GM18868 (cell line): ENCODE measurements around the gene UMAD1.
A peak's percentile ranks its signal among the peaks of the same experiment; 100 is the strongest.
"Not testable (repeated sequence)": the region's sequence is repeated elsewhere in the genome, so short reads cannot be mapped to it uniquely, and the experiment has no call there.

Source experiments
- ATAC-seq: cut with Tn5 transposase; IDR thresholded peaks from one replicate; pipeline ENCODE4 v1.9.1; 2021; ENCODE audit warnings: mild to moderate bottlenecking, moderate library complexity; ENCODE audit not compliant: unreplicated experiment

UMAD1 gene

GRCh38 chr7:7792056-7792455, 151.5 kb downstream of the UMAD1 start:
- no peak for ATAC-seq

- ATAC-seq = no peak
Measured at GRCh38 chr7:7793249-7793648, 152.7 kb downstream of the UMAD1 start.

DNA sequence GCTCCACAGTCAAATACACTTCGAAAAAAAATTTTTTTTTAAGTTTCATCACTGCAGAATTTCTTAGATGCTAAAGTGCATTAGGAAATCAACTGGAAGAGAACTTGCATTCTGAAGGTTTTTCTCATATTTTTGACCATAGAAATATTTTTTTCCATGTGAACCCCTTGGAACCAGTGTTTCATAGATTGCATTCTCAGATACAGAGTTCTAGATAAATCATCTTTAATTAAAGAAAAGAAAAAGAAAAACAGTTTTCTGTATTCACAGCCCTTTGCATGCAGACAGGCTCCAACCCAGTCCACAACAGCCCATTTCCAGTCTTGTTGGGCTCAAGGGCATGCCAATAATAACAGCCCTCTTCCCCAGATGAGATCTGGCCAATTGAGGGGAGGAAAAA, 153.4 kb downstream of the UMAD1 start:
- ATAC-seq = no peak

DNA sequence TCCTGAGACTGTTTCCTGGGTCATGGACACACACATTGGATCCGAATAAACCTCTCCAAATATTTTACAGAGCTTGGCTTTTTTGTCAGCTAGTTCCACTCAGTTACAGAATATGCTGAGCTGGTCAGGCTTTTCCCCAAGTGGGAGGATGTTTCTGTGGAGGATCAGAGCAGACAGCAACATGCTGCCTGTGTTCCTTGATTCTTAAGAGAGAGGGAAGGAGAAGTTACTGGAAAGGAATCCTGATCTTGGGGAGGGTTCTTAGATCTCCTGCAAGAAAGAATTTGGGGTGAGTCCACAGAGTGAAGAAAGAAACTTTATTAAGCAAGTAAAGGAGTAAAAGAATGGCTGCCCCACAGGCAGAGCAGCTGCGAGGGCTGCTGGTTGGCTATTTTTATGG, 154.7 kb downstream of the UMAD1 start:
- ATAC-seq = no peak

DNA sequence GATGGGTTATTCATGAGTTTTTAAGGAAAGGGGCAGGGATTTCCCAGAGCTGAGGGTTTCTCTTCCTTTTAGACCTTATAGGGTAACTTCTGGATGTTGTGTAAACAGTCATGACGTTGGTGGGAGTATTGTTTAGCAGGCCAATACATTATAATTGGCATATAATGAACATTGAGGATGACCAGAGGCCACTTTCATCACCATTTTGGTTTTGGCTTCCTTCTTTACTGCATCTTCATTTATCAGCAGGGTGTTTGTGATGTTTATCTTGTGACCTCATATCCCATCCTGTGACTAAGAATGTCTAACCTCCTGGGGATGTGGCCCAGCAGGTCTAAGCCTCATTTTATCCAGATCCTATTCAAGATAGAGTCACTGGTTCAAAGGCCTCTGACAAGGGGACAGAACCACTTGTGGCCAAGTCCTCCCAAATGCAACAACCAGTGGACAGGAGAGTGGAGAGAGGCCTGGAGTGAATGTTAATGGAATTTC, 155.1 kb downstream of the UMAD1 start:
- ATAC-seq = no peak

DNA sequence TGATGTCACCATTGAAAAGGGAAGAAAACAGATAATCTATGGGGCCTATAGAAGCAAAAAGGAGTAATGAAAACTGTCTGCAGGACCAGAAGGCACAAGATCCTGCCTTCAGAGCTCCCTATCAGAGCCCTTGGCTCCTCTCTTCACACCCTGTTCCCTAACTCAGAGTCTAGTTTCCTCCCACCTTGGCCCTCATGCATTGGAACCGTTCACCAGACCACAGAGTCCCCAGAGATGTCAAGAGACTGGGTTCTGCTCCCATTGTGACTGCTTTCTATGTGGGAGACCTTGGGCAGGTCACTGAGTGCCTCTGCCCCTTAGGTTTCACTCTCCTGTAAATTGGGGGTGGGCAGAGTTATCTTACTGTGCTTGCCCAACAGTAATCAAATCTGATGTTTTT, 158.0 kb downstream of the UMAD1 start:
- ATAC-seq = peak; percentile 78

DNA sequence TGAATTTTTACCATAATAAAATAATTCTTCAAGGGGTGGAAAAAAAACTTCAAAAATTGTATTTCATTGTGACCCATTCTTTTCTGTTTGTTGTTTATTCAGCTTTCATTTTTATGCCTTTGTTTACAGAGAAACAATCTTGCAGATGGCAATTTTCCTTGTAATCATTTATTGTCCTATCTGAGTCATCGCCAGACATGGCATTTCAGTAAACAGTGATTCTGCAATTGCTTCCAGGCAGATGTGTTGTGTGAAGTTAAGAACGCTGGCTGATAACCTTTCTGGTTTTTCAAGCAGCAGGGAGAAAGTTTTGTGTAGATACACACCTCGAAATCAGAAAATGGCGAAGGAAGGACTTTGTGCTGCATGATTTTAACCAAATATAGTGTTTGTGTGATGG, 158.6 kb downstream of the UMAD1 start:
- no peak for ATAC-seq

DNA sequence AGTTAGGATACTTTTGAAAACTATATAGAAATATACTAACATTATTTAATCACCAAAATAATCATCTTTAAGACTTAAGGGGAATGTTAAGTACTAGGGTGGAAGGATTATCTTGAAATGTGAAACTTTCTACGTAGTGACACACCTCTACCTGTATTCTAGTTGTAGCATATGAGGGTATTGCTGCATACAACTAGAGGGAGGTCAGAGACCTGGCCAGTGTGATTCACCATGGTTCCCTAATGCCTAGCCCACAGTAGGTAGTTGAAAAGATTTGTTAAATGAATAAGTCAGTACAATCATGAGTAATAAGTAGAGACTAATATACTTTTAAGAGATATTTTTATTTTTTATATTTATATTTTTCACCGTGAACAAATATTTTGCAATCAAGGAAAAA, 162.0 kb downstream of the UMAD1 start:
- ATAC-seq = no peak

DNA sequence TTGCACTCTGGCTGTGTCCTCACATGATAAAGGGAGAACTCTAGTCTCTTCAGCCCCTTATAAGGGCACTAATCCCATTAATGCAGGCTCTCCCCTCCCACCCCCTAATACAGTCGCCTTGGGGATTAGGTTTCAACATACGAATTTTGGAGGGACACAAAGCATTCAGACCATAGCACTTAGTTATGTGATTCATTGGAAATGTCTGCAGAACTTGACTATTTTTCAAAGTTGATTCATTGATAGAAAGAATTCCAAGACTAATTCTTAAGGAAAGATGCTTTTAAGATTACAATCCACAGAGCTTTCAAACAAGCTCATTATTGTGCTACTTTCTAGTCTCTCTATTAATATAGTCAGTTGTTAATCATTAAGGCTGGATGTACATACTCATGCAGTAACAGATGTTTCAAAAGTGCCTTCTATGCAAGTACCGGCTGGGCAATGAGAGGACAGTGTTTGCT, 163.2 kb downstream of the UMAD1 start:
- no peak for ATAC-seq

GRCh38 chr7:7804822-7805221, 164.3 kb downstream of the UMAD1 start:
- ATAC-seq = peak; percentile 52

DNA sequence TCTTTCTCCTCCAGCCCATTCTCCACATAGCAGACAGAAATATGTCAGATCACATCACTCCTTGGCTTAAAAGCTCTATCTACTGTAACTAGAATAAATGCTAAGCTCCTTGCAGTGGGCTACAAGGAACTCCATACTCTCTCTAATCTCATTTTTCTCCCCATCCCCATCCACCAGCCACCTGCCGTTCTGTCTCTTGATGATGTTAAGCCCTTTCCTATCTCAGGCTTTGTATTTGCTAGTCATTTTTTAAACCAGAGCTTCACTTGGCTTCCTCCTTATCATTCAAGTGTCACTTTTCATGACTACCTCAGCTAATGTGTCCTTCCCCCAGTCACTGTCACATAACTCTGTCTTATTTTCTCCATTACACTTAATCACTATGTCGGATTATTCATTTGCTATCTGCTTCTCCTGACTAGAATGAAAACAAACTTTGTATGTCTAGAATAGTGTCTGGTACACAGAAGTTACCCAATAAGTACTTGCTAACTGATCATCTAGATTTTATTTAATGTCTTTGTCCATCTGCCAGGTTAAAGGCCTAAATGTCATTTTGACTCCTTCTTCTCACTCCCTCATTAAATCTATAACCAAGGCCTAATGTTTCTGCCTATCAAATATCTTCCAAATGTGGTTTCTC, 165.1 kb downstream of the UMAD1 start:
- ATAC-seq = peak; percentile 16

- ATAC-seq = peak; percentile 77
Measured at GRCh38 chr7:7808156-7808555, 167.6 kb downstream of the UMAD1 start.

DNA sequence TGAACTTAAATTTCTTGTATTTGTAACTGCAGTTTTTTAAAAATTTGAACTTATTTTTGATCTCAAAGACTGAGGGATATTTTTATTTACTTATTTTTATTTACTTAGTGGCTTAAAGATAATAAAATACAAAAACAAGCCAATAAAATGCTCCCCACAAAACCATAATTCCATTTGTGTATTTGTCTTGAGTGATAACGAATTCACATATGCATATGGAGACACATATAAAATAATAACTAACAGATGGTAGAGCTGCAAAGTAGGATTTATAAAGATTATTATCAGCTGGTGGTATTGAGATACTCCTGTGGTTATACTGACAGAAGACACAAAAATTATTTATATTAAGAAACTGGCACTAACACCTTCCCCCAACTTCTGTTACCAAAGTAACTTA, 168.1 kb downstream of the UMAD1 start:
- ATAC-seq = no peak

DNA sequence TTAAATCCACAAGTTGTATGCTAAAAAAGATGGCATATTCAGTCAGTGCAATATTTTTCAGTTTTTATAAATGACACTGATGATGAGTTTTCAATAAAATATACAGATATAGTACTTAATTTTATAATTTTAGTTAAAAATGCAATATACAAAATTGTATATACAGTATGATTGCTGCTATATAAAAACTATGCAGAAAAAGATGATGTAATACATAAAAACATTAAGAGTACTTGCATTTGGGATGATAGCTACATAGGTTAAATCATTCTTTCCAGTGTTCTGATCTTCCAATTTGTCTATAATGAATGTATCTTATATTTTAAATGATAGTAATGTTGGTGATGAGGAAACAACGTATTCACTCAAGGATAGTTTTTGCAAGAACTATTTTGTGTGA, 169.8 kb downstream of the UMAD1 start:
- ATAC-seq = no peak

DNA sequence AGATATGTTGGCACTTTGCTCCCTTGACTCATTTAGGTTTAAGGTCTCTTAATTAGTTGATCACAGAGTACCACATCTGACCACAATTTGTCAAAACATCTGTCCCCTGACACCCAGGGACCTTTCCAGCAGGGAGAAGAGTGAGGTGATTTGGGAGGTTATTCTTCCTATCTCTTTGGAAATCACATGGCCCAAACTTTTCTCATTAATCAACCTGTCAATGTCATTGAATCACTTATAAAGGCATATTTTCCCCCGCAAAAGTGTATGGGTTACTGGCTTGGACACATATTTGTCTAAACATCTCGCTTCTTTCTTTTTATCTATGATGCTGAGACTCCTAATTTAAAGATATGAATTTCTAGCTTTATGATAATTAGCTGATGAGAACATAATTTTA, 170.3 kb downstream of the UMAD1 start:
- ATAC-seq = no peak

DNA sequence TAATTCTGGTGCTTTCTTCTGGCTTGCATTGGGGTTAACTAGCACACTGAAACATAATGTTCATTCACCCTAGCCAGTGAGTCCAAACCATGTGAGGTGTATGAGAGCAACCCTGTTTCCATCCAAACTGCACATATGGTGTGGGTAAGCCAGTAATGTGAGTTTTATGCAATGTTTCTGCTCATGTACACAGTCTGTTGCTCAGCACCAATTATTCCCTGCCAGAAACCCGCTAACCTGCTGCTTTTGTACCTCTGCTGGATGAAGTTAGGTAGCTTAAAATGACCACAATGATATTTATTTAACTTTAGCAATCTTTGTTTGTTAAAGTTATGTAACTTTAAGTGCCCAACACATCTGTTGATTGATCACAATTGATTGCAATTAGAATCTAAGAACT, 171.6 kb downstream of the UMAD1 start:
- ATAC-seq = no peak

GRCh38 chr7:7815395-7815794, 174.8 kb downstream of the UMAD1 start:
- no peak for ATAC-seq

DNA sequence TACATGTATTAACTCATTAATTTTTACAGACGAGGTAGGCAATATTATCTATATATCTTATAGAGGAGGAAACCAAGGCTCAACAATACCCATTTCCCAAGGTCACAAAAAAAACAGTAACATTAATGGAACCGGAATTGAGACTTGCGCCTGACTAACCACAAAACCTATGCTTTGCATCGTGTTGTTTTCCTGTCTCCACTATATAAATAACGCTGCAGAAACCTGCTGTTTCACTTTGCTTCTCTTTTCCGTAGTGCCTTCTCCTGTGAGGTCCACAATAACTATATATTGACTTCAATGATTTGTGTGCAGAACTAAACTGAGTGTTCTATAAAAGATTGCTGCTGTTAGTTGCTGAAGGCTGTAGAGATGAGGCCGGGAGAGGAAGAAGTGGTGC, 175.5 kb downstream of the UMAD1 start:
- ATAC-seq = peak; percentile 37

- peak; percentile 32 for ATAC-seq
Measured at GRCh38 chr7:7816816-7817536, 176.4 kb downstream of the UMAD1 start.

DNA sequence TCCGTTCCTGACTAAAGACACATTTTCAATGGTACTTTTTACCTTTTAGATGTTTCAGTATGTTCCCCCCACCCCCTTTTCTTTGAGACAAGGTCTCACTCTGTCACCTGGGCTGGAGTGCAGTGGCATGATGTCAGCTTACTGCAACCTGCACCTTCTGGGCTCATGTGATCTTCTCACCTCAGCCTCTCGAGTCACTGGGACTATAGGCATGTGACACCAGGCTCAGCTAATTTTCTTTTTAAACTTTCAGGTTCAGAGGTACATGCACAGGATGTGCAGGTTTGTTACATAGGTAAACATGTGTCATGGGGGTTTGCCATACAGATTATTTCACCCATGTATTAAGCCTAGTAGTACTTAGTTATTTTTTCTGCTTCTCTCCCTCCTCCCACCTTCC, 177.2 kb downstream of the UMAD1 start:
- ATAC-seq = no peak

DNA sequence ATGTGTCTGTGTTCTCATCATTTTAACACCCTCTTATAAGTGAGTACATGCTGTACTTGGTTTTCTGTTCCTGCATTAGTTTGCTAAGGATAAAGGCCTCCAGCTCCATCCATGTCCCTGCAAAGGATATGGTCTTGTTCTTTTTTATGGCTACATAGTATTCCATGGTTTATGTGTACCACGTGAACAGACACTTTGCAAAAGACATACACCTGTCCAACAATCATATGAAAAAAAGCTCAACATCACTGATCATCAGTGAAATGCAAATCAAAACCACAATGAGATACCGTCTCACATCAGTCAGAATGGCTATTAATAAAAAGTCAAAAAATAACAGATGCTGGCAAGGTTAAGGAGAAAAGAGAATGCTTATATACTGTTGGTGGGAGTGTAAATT, 177.6 kb downstream of the UMAD1 start:
- not testable (repeated sequence) for ATAC-seq

DNA sequence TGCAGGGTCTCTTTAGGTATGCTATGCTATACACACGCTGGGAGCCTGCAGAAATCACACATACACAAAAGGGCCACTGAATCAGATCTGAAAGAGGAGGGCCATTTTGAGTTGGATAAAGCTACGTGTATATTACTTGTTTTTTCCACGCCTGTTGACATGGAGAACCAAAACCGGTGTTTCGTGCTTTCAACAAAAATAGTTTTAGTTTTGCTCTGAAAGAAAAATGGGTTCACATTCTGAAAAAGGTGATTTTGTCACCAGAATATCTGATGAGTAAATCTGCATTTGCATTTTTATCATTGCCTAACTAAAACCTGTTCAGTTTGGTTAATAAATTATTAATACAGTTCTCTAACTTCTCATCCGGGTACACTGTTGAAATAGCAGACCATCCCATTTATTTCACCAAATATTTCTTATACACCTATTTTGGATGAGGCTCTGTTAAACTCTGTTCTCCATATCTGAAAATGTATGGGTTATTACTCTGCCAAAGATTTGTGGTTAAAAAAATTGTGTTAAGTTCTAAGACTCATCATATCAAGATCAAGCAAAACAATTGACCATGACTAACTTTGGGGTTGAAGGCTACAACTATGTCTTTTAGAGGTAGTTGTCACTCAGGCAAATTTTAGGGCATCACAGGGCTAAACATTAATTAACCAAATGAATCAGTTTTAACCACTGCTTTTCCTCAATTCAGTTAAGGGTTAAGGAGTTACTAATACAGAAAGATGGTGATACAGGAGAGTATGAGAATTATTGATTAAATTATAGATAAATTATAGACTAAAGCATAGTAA, 179.1 kb downstream of the UMAD1 start:
- ATAC-seq = peak; percentile 24
